Adrenal gland (tissue), 12 donors: ENCODE measurements around the gene CST8. TPM values are rescaled to one million over a fixed set of nuclear protein-coding genes. Genes with fewer than 3 reads are reported as not detected.
A peak's percentile ranks its signal among the peaks of the same experiment; 100 is the strongest.

ENCODE experiments used
- DNase-seq, 7 donors: peaks; one replicate each; pipeline ENCODE4 v3.0.0-alpha.2; 2019 to 2020
- H3K27ac ChIP-seq, 5 donors: fragments of 200-600 bp; sonication (generic) in 4 of 5; 1 replicate in 3 of 5; 2 replicates in 2 of 5; pipeline versions ENCODE4 v1.5.1 to v1.8.0; 2016 to 2020; ENCODE audit warnings: mild to moderate bottlenecking in 1 of 5
- H3K27me3 ChIP-seq: fragments of 200-600 bp; 2 replicates; pipeline ENCODE4 v1.8.0; 2021
- H3K36me3 ChIP-seq, 2 donors: fragments of 200-600 bp; replicated peaks in 1 of 2; 1 replicate in 1 of 2; 2 replicates in 1 of 2; pipeline versions ENCODE4 v1.5.1 to v1.8.0; 2018 to 2022
- H3K4me1 ChIP-seq, 2 donors: fragments of 200-600 bp; replicated peaks in 1 of 2; 1 replicate in 1 of 2; 2 replicates in 1 of 2; pipeline versions ENCODE4 v1.5.1 to v1.8.0; 2018 to 2021
- H3K4me3 ChIP-seq, 4 donors: fragments of 200-600 bp; sonication (generic) in 3 of 4; one replicate each; pipeline ENCODE4 v1.5.1; 2016 to 2018
- H3K9me3 ChIP-seq, 3 donors: fragments of 200-600 bp; sonication (generic) in 1 of 3; replicated peaks in 1 of 3; 1 replicate in 2 of 3; 2 replicates in 1 of 3; pipeline versions ENCODE4 v1.5.1 to v1.8.0; 2016 to 2021
- POLR2A ChIP-seq, 2 donors: fragments of 450-650 bp; IDR thresholded peaks; one replicate each; pipeline ENCODE4 v1.6.1; 2017; ENCODE audit warnings: antibody characterized with exemption in 2 of 2, mild to moderate bottlenecking in 2 of 2, moderate library complexity in 1 of 2
- WGBS, 4 donors: extraction: QIAGEN DNeasy Blood & Tissue Kit in 2 of 4; methylation state at CpG; one replicate each; pipeline versions ENCODE4 v1.1.5 to v1.1.7; 2013 to 2017; 5-methylcytosine and 5-hydroxymethylcytosine counted together
- intact Hi-C, 2 donors: fragments of 100-400 bp; cut with DNase I; formaldehyde crosslinking; loops; one replicate each; pipeline versions ENCODE4 v1.14.1 to v1.15.0; 2022 to 2023
- polyA plus RNA-seq, 3 donors: library from polyadenylated mRNA; stranded (reverse); fragments of 200-250 nt in 2 of 3; fragments of 350-450 nt in 1 of 3; fragmentation: Illumina TruSeq in 1 of 3; extraction: RNeasy Lipid Tissue Mini Kit (QIAGEN cat#74804) in 1 of 3; gene quantifications; one replicate each; pipeline ENCODE4 v1.2.3, GENCODE V29; 2013 to 2014
- total RNA-seq, 9 donors: library from RNA; depleted of rRNA in 4 of 9; stranded (reverse); fragments of >200 nt in 4 of 9; fragments of 120-200 nt in 1 of 9; fragmentation: NEBNext Ultra II Directional in 1 of 9; extraction: Animal tissue kit (Norgen Biotek cat#: 25700) in 1 of 9; gene quantifications; one replicate each; pipeline versions ENCODE4 v1.1.0 to v1.2.4, GENCODE V29; 2013 to 2023
- TF ChIP-seq, protein P1 (sequence below), 6 experiments: fragments of 450-650 bp in 4 of 6; fragments of 200-600 bp in 2 of 6; sonication (generic) in 1 of 6; IDR thresholded peaks; 1 replicate in 5 of 6; 2 replicates in 1 of 6; pipeline versions ENCODE4 v1.5.1 to v1.8.0; 2016 to 2021; ENCODE audit warnings: antibody characterized with exemption in 6 of 6, mild to moderate bottlenecking in 2 of 6, moderate library complexity in 1 of 6
- donor health status: healthy with polysubstance abuse.
- donor health status: Bipolar disorder and iron deficiency.
- donor health status: DM: yes; HTN: yes; CAD: no.
- donor health status: DM: no; HTN: no; CAD: no.
- donor health status: DM: no; HTN: no; CAD: no.
- donor health status: DM: yes; HTN: yes; CAD: no.

Gene CST8
- total and polyA plus RNA-seq, 12 donors, result not detected

DNA sequence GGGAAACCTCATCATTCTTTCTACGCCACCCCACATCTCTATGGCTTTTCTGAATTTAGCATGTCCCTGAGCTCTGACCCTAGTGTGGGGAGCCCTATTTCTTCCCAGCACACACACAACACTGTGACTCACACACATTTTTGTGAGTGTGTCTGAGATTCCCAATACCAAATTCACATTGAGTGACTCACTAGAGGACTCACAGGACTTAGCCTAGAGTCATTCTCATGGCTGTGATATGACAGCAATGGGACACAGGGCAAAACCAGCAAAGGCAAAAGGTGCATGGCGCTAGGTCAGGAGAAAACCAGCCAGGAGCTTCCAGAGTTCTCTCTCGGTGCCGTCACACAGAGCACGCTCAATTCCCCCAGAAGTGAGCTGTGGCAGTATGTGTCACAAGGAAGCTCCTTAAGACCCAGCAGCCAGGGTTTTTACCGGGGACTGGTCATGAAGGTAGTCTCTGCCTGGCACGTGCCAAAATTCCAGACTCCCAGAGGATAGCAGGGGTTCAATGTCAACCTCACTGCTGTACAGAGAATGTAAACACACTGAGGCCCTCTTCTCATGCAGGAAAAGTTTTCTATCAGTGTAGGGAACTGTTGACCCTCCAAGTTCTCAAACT, 45.2 kb upstream of the CST8 start:
- H3K27ac ChIP-seq, result no peak overlapping the region
- no peaks in the 10 kb centered on the region for H3K9me3 ChIP-seq
- 78 to 88% (median 85%) methylated on average over 7 of the region's 7 CpGs for WGBS, 4 donors
- TF ChIP-seq, protein P1, sequence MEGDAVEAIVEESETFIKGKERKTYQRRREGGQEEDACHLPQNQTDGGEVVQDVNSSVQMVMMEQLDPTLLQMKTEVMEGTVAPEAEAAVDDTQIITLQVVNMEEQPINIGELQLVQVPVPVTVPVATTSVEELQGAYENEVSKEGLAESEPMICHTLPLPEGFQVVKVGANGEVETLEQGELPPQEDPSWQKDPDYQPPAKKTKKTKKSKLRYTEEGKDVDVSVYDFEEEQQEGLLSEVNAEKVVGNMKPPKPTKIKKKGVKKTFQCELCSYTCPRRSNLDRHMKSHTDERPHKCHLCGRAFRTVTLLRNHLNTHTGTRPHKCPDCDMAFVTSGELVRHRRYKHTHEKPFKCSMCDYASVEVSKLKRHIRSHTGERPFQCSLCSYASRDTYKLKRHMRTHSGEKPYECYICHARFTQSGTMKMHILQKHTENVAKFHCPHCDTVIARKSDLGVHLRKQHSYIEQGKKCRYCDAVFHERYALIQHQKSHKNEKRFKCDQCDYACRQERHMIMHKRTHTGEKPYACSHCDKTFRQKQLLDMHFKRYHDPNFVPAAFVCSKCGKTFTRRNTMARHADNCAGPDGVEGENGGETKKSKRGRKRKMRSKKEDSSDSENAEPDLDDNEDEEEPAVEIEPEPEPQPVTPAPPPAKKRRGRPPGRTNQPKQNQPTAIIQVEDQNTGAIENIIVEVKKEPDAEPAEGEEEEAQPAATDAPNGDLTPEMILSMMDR (IDR thresholded peaks at IDR 0.05), result no peak
- no peak for TF ChIP-seq POLR2A (IDR thresholded peaks at IDR 0.05)
- H3K36me3 ChIP-seq, result no peaks in the 10 kb centered on the region
- peak in 5 of 7 donors; percentile 7 to 41 (median 25) for DNase-seq
- H3K4me3 ChIP-seq, result no peak overlapping the region
- no peaks in the 10 kb centered on the region for H3K27me3 ChIP-seq
- H3K4me1 ChIP-seq, result no peaks in the 10 kb centered on the region
- intact Hi-C loops, result no loop called here

DNA sequence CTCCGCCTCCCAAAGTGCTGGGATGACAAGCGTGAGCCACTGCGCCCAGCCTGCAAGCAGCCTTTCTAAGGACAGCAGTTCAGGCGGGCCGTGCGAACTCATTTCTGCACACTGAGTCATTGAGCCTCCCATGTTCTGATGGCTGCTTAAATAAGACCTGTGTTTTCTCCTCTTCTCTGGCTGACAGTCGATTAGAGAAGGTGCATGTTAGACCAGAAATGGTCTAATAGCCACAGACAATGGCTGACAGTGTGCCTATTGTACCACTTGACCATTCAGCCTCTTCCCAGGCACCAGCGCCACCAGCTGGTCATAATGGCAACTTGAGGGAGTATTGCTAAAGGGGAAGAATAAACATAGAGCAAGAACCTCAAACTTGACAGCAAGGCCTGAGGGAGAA, 44.4 kb upstream of the CST8 start:
- TF ChIP-seq, protein P1 (IDR thresholded peaks at IDR 0.05), result peak; percentile 28 to 65 (median 59)
- TF ChIP-seq POLR2A (IDR thresholded peaks at IDR 0.05), result no peak

DNA sequence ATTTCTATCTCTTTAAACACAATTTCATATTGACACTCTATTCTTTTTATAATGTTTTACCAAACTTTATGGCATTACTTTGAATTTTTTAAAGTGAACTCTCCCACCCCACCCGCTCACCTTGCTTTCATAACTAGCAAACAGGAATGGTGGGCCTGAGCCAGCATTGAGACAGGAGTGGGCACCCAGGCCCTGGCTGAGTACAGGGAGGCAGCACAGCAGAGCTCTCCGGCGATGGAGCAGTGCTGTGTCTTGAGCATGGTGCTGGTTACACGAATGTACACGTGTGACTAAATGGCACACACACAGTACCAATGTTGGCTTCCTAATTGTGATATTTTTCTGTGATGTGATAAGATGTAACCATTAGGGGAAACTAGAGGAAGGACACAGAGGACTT, 42.8 kb upstream of the CST8 start:
- no peaks in the 10 kb centered on the region for H3K36me3 ChIP-seq
- H3K9me3 ChIP-seq, result no peaks in the 10 kb centered on the region
- intact Hi-C loops, result no loop called here
- no peaks in the 10 kb centered on the region for H3K4me1 ChIP-seq
- no peak overlapping the region for H3K4me3 ChIP-seq
- TF ChIP-seq, protein P1 (IDR thresholded peaks at IDR 0.05), result no peak
- WGBS, 4 donors, result 86 to 93% (median 89%) methylated on average over 5 of the region's 5 CpGs
- H3K27me3 ChIP-seq, result no peaks in the 10 kb centered on the region
- H3K27ac ChIP-seq, result no peak overlapping the region
- no peak for DNase-seq

More for the DNA sequence above, 44.4 kb upstream of the CST8 start:
- Histone ChIP-seq H3K4me1 (no peaks in the 10 kb centered on the region), H3K27ac (no peak overlapping the region), H3K27me3 (no peaks in the 10 kb centered on the region), H3K9me3 (no peaks in the 10 kb centered on the region), H3K36me3 (no peaks in the 10 kb centered on the region), H3K4me3 (no peak overlapping the region)
- WGBS, 4 donors, result 73 to 79% (median 76%) methylated on average over 8 of the region's 8 CpGs
- DNase-seq, result peak; percentile 51 to 83 (median 61)
- intact Hi-C loops, result no loop called here

DNA sequence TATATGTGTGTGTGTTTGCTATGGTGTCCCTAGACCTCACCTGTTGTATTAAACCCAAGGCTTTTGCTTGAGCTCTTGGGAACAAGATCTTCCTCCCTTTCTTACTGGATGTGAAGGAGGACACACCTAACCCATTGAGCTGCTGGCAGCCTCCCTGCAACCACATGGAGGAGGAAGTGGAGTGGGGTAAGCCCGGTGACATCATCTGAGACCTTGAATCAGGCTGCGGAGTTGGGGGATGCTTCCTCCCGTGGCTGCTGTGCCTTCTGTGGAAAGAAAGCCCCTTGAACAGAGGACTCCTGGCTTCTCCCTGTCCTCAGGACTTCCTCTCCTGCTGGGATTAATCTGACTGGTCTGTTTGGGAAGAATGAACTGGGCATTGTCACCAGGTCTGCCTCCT, 41.5 kb upstream of the CST8 start:
- DNase-seq, result no peak
- Histone ChIP-seq H3K4me3 (no peak overlapping the region), H3K27ac (no peak overlapping the region), H3K4me1 (no peaks in the 10 kb centered on the region), H3K27me3 (no peaks in the 10 kb centered on the region), H3K36me3 (no peaks in the 10 kb centered on the region), H3K9me3 (no peaks in the 10 kb centered on the region)
- TF ChIP-seq POLR2A (IDR thresholded peaks at IDR 0.05), result no peak
- TF ChIP-seq, protein P1 (IDR thresholded peaks at IDR 0.05), result no peak
- 10 to 27% (median 17%) methylated on average over 2 to 3 of the region's 3 CpGs for WGBS, 4 donors
- intact Hi-C loops, result no loop called here
